GM23338 (cell line): ENCODE data around the gene ACTA2. TPM values are rescaled to one million over a fixed set of nuclear protein-coding genes. Genes with fewer than 3 reads are reported as not detected.

ENCODE experiments used
- ATAC-seq: fragments of 200-7000 bp; cut with Tn5 transposase; 3 replicates; pipeline ENCODE4 v1.9.1; 2020
- DNase-seq: peaks from one replicate; pipeline ENCODE4 v3.0.0-alpha.2; 2015; ENCODE audit warnings: low spot score
- H2AFZ ChIP-seq: fragments of 200-600 bp; sonication (generic); 2 replicates; pipeline ENCODE4 v1.8.0; 2016; ENCODE audit warnings: antibody characterized with exemption, mild to moderate bottlenecking, moderate library complexity
- H3F3A ChIP-seq: fragments of 200-600 bp; sonication (generic); replicated peaks from 2 replicates; pipeline ENCODE4 v1.8.0; 2017; ENCODE audit warnings: antibody characterized with exemption, mixed run types, low read depth
- H3K27ac ChIP-seq: fragments of 200-600 bp; sonication (generic); 2 replicates; pipeline ENCODE4 v1.6.1; 2016; ENCODE audit warnings: low read depth
- H3K27me3 ChIP-seq: fragments of 200-600 bp; sonication (generic); 2 replicates; pipeline ENCODE4 v1.8.0; 2016; ENCODE audit warnings: mild to moderate bottlenecking, mixed run types, moderate library complexity; ENCODE audit not compliant: insufficient read depth
- H3K36me3 ChIP-seq: fragments of 200-600 bp; sonication (generic); 2 replicates; pipeline ENCODE4 v1.8.0; 2016; ENCODE audit warnings: mild to moderate bottlenecking; ENCODE audit not compliant: insufficient read depth
- H3K4me1 ChIP-seq: fragments of 200-600 bp; sonication (generic); 2 replicates; pipeline ENCODE4 v1.8.0; 2016; ENCODE audit warnings: mild to moderate bottlenecking, moderate library complexity; ENCODE audit not compliant: insufficient read depth
- H3K4me2 ChIP-seq: fragments of 200-600 bp; sonication (generic); 2 replicates; pipeline ENCODE4 v1.7.1; 2017; ENCODE audit warnings: mixed run types
- H3K4me3 ChIP-seq: fragments of 200-600 bp; sonication (generic); 2 replicates; pipeline ENCODE4 v1.6.1; 2016; ENCODE audit warnings: mixed run types
- H3K79me2 ChIP-seq: fragments of 200-600 bp; sonication (generic); replicated peaks from 2 replicates; pipeline ENCODE4 v1.8.0; 2017; ENCODE audit warnings: mild to moderate bottlenecking; ENCODE audit not compliant: insufficient read depth
- H3K9me2 ChIP-seq: fragments of 200-600 bp; sonication (generic); 2 replicates; pipeline ENCODE4 v1.8.0; 2017; ENCODE audit not compliant: insufficient read depth
- H4K20me1 ChIP-seq: fragments of 200-600 bp; sonication (generic); replicated peaks from 2 replicates; pipeline ENCODE4 v1.8.0; 2017; ENCODE audit warnings: mild to moderate bottlenecking; ENCODE audit not compliant: insufficient read depth
- H3K27ac Mint-ChIP-seq: 2 replicates; pipeline ENCODE4 v1.8.0; 2020; ENCODE audit warnings: inconsistent platforms, mild to moderate bottlenecking, moderate library complexity, mixed read lengths
- H3K27me3 Mint-ChIP-seq: 3 replicates; pipeline ENCODE4 v1.8.0; 2022; ENCODE audit warnings: low read depth, mild to moderate bottlenecking, moderate library complexity, mixed read lengths, inconsistent platforms; ENCODE audit not compliant: insufficient read depth, poor library complexity
- H3K36me3 Mint-ChIP-seq: 3 replicates; pipeline ENCODE4 v1.8.0; 2021; ENCODE audit warnings: low read depth, mild to moderate bottlenecking, inconsistent platforms, moderate library complexity, mixed read lengths
- H3K4me1 Mint-ChIP-seq: 3 replicates; pipeline ENCODE4 v1.8.0; 2020; ENCODE audit warnings: mild to moderate bottlenecking, inconsistent platforms, mixed read lengths
- H3K4me3 Mint-ChIP-seq: 3 replicates; pipeline ENCODE4 v1.8.0; 2021; ENCODE audit warnings: moderate library complexity, mild to moderate bottlenecking, inconsistent platforms, mixed read lengths
- H3K9me3 Mint-ChIP-seq: 3 replicates; pipeline ENCODE4 v1.8.0; 2020; ENCODE audit warnings: moderate library complexity, mild to moderate bottlenecking, inconsistent platforms, mixed read lengths
- EZH2phosphoT487 ChIP-seq: fragments of 200-600 bp; sonication (generic); IDR thresholded peaks from one replicate; pipeline ENCODE4 v1.8.1; 2018; ENCODE audit warnings: antibody characterized with exemption; ENCODE audit not compliant: unreplicated experiment
- JUNB ChIP-seq: IDR thresholded peaks from one replicate; pipeline ENCODE4 v1.6.1; 2016; ENCODE audit warnings: antibody characterized with exemption; ENCODE audit not compliant: unreplicated experiment
- REST ChIP-seq: IDR thresholded peaks from one replicate; pipeline ENCODE4 v1.6.1; 2018; ENCODE audit warnings: antibody characterized with exemption; ENCODE audit not compliant: unreplicated experiment
- STAT1 ChIP-seq: IDR thresholded peaks from one replicate; pipeline ENCODE4 v1.6.1; 2016; ENCODE audit warnings: antibody characterized with exemption; ENCODE audit not compliant: unreplicated experiment
- ZNF331 ChIP-seq: fragments of 250-450 bp; sonication (Bioruptor Pico); IDR thresholded peaks from 2 replicates; pipeline ENCODE4 v1.5.0; 2020; ENCODE audit warnings: low read depth, mild to moderate bottlenecking, moderate library complexity
- polyA plus RNA-seq: library from polyadenylated mRNA; unstranded; fragments of >200 nt; fragmentation: Nextera tagmentation; extraction: Ambion mirVana; gene quantifications from 2 replicates; pipeline ENCODE4 v1.2.1, GENCODE V29; 2016
- total RNA-seq: library from RNA; depleted of rRNA; stranded (reverse); fragments of >200 nt; shearing (Covaris generic); gene quantifications from 2 replicates; pipeline ENCODE4 v1.2.3, GENCODE V29; 2014
- TF ChIP-seq, protein P1 (sequence below), 2 experiments: fragments of 200-600 bp in 1 of 2; sonication (generic) in 1 of 2; conservative IDR thresholded peaks; 2 replicates each; pipeline versions ENCODE4 v1.5.1 to v1.6.1; 2016 to 2017; ENCODE audit warnings: antibody characterized with exemption in 2 of 2, low read depth in 2 of 2, mild to moderate bottlenecking in 2 of 2, moderate library complexity in 1 of 2
- TF ChIP-seq, protein P2 (sequence below): IDR thresholded peaks from 2 replicates; pipeline ENCODE4 v1.6.1; 2016; ENCODE audit warnings: antibody characterized with exemption
- TF ChIP-seq, protein P3 (sequence below): fragments of 250-450 bp; sonication (Bioruptor Pico); IDR thresholded peaks from 2 replicates; pipeline ENCODE4 v1.5.0; 2020; ENCODE audit warnings: mild to moderate bottlenecking, moderate library complexity

The ACTA2 gene
- total and polyA plus RNA-seq, 2 experiments from 2014 or later = 3.4 to 9.4 TPM

DNA sequence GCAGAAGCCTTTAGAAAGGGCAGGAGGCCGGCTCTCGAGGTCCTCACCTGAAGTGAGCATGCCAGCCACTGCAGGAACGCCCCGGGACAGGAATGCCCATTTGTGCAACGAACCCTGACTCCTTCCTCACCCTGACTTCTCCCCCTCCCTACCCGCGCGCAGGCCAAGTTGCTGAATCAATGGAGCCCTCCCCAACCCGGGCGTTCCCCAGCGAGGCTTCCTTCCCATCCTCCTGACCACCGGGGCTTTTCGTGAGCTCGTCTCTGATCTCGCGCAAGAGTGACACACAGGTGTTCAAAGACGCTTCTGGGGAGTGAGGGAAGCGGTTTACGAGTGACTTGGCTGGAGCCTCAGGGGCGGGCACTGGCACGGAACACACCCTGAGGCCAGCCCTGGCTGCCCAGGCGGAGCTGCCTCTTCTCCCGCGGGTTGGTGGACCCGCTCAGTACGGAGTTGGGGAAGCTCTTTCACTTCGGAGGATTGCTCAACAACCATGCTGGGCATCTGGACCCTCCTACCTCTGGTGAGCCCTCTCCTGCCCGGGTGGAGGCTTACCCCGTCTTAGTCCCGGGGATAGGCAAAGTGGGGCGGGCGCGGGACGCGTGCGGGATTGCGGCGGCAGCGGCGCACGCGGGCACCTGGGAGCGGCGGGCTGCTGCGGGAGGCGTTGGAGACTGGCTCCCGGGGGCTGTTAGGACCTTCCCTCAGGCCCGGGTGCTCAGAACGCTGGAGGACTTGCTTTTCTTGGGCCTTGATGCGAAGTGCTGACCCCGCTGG is 38.0 kb upstream of the ACTA2 start, which contains the start of gene FAS:
Gene FAS (plus strand): TSS at position 415 of the 777 bp plus-strand sequence. CDS start 79 bp downstream, at position 494.
- peak; percentile 79 for ATAC-seq
- H3K4me1 Mint-ChIP-seq = peaks cover 32% of the 10 kb centered on the region
- peaks cover 29% of the 10 kb centered on the region for H3K4me1 ChIP-seq
- H3K36me3 Mint-ChIP-seq = no peaks in the 10 kb centered on the region
- H3K27ac Mint-ChIP-seq = no peak within 1 kb of the TSS
- peak; percentile 69 for DNase-seq
- TF ChIP-seq, protein P1, sequence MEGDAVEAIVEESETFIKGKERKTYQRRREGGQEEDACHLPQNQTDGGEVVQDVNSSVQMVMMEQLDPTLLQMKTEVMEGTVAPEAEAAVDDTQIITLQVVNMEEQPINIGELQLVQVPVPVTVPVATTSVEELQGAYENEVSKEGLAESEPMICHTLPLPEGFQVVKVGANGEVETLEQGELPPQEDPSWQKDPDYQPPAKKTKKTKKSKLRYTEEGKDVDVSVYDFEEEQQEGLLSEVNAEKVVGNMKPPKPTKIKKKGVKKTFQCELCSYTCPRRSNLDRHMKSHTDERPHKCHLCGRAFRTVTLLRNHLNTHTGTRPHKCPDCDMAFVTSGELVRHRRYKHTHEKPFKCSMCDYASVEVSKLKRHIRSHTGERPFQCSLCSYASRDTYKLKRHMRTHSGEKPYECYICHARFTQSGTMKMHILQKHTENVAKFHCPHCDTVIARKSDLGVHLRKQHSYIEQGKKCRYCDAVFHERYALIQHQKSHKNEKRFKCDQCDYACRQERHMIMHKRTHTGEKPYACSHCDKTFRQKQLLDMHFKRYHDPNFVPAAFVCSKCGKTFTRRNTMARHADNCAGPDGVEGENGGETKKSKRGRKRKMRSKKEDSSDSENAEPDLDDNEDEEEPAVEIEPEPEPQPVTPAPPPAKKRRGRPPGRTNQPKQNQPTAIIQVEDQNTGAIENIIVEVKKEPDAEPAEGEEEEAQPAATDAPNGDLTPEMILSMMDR (conservative IDR thresholded peaks at IDR 0.05; ENCODE audit: low read depth in 2 of 2) = no peak
- TF ChIP-seq, protein P2, sequence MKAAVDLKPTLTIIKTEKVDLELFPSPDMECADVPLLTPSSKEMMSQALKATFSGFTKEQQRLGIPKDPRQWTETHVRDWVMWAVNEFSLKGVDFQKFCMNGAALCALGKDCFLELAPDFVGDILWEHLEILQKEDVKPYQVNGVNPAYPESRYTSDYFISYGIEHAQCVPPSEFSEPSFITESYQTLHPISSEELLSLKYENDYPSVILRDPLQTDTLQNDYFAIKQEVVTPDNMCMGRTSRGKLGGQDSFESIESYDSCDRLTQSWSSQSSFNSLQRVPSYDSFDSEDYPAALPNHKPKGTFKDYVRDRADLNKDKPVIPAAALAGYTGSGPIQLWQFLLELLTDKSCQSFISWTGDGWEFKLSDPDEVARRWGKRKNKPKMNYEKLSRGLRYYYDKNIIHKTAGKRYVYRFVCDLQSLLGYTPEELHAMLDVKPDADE = no peak
- TF ChIP-seq JUNB (no peak), ZNF331 (CRISPR knock-in tag) (no peak), REST (no peak), EZH2phosphoT487 (no peak), STAT1 (no peak)
- TF ChIP-seq, protein P3, sequence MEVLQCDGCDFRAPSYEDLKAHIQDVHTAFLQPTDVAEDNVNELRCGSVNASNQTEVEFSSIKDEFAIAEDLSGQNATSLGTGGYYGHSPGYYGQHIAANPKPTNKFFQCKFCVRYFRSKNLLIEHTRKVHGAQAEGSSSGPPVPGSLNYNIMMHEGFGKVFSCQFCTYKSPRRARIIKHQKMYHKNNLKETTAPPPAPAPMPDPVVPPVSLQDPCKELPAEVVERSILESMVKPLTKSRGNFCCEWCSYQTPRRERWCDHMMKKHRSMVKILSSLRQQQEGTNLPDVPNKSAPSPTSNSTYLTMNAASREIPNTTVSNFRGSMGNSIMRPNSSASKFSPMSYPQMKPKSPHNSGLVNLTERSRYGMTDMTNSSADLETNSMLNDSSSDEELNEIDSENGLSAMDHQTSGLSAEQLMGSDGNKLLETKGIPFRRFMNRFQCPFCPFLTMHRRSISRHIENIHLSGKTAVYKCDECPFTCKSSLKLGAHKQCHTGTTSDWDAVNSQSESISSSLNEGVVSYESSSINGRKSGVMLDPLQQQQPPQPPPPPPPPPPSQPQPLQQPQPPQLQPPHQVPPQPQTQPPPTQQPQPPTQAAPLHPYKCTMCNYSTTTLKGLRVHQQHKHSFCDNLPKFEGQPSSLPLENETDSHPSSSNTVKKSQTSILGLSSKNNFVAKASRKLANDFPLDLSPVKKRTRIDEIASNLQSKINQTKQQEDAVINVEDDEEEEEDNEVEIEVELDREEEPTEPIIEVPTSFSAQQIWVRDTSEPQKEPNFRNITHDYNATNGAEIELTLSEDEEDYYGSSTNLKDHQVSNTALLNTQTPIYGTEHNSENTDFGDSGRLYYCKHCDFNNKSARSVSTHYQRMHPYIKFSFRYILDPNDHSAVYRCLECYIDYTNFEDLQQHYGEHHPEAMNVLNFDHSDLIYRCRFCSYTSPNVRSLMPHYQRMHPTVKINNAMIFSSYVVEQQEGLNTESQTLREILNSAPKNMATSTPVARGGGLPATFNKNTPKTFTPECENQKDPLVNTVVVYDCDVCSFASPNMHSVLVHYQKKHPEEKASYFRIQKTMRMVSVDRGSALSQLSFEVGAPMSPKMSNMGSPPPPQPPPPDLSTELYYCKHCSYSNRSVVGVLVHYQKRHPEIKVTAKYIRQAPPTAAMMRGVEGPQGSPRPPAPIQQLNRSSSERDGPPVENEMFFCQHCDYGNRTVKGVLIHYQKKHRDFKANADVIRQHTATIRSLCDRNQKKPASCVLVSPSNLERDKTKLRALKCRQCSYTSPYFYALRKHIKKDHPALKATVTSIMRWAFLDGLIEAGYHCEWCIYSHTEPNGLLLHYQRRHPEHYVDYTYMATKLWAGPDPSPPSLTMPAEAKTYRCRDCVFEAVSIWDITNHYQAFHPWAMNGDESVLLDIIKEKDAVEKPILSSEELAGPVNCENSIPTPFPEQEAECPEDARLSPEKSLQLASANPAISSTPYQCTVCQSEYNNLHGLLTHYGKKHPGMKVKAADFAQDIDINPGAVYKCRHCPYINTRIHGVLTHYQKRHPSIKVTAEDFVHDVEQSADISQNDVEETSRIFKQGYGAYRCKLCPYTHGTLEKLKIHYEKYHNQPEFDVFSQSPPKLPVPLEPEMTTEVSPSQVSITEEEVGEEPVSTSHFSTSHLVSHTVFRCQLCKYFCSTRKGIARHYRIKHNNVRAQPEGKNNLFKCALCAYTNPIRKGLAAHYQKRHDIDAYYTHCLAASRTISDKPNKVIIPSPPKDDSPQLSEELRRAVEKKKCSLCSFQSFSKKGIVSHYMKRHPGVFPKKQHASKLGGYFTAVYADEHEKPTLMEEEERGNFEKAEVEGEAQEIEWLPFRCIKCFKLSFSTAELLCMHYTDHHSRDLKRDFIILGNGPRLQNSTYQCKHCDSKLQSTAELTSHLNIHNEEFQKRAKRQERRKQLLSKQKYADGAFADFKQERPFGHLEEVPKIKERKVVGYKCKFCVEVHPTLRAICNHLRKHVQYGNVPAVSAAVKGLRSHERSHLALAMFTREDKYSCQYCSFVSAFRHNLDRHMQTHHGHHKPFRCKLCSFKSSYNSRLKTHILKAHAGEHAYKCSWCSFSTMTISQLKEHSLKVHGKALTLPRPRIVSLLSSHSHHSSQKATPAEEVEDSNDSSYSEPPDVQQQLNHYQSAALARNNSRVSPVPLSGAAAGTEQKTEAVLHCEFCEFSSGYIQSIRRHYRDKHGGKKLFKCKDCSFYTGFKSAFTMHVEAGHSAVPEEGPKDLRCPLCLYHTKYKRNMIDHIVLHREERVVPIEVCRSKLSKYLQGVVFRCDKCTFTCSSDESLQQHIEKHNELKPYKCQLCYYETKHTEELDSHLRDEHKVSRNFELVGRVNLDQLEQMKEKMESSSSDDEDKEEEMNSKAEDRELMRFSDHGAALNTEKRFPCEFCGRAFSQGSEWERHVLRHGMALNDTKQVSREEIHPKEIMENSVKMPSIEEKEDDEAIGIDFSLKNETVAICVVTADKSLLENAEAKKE (CRISPR knock-in tag) = no peak
- no peaks in the 10 kb centered on the region for H3K36me3 ChIP-seq
- no peaks in the 10 kb centered on the region for H3K9me3 Mint-ChIP-seq
- no peaks in the 10 kb centered on the region for H4K20me1 ChIP-seq
- no peak within 1 kb of the TSS for H3K27ac ChIP-seq
- H3K27me3 ChIP-seq = peaks cover 40% of the 10 kb centered on the region
- H3K9me2 ChIP-seq = no peaks in the 10 kb centered on the region
- peak within 1 kb of the TSS; percentile 78 for H3K4me2 ChIP-seq
- H3K4me3 ChIP-seq = peak within 1 kb of the TSS; percentile 77
- no peaks in the 10 kb centered on the region for H3F3A ChIP-seq
- H3K27me3 Mint-ChIP-seq = peaks cover 22% of the 10 kb centered on the region
- no peaks in the 10 kb centered on the region for H3K79me2 ChIP-seq
- H3K4me3 Mint-ChIP-seq = peak within 1 kb of the TSS; percentile 86
- H2AFZ ChIP-seq = peak within 1 kb of the TSS; percentile 97
